Thyroid gland (tissue), 4 donors: ENCODE measurements around the gene ZNF506.

ENCODE experiments used
- POLR2A ChIP-seq, 2 donors: fragments of 450-650 bp; IDR thresholded peaks; one replicate each; pipeline ENCODE4 v1.6.1; 2017; ENCODE audit warnings: antibody characterized with exemption in 2 of 2, mild to moderate bottlenecking in 2 of 2, moderate library complexity in 1 of 2
- TF ChIP-seq, protein P1 (sequence below), 6 experiments: fragments of 200-600 bp in 3 of 6; fragments of 450-650 bp in 3 of 6; sonication (generic) in 3 of 6; IDR thresholded peaks; one replicate each; pipeline ENCODE4 v1.5.1; 2016 to 2019; ENCODE audit warnings: antibody characterized with exemption in 6 of 6, mild to moderate bottlenecking in 2 of 6, inconsistent platforms in 1 of 6, moderate library complexity in 1 of 6

DNA sequence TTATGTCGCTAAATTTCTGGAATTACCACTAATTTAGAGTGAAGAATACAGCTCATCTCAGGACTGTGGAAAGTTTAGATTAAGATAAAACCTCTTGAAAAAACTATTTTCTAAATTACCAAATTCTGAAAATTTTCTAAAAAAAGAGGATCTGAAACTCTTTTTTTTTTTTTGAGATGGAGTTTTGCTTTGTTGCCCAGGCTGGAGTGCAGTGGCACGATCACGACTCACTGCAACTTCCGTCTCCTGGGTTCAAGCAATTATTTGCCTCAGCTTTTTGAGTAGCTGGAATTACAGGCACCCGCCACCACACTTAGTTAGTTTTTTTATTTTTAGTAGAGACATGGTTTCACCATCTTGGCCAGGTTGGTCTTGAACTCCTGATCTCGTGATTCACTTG is 27.5 kb upstream of the ZNF506 start:
- TF ChIP-seq, protein P1, sequence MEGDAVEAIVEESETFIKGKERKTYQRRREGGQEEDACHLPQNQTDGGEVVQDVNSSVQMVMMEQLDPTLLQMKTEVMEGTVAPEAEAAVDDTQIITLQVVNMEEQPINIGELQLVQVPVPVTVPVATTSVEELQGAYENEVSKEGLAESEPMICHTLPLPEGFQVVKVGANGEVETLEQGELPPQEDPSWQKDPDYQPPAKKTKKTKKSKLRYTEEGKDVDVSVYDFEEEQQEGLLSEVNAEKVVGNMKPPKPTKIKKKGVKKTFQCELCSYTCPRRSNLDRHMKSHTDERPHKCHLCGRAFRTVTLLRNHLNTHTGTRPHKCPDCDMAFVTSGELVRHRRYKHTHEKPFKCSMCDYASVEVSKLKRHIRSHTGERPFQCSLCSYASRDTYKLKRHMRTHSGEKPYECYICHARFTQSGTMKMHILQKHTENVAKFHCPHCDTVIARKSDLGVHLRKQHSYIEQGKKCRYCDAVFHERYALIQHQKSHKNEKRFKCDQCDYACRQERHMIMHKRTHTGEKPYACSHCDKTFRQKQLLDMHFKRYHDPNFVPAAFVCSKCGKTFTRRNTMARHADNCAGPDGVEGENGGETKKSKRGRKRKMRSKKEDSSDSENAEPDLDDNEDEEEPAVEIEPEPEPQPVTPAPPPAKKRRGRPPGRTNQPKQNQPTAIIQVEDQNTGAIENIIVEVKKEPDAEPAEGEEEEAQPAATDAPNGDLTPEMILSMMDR (IDR thresholded peaks at IDR 0.05): no peak
- no peak for TF ChIP-seq POLR2A (IDR thresholded peaks at IDR 0.05)
